Loucy (cell line): Measurements from ENCODE around the gene HOTAIR.

Experiments
- EZH2phosphoT487 ChIP-seq: fragments of 200-600 bp; IDR thresholded peaks from 2 replicates; pipeline ENCODE4 v1.6.1; 2018; ENCODE audit warnings: antibody characterized with exemption, mild to moderate bottlenecking, moderate library complexity, borderline replicate concordance
- TF ChIP-seq, protein P1 (sequence below): fragments of 200-600 bp; sonication (generic); conservative IDR thresholded peaks from 2 replicates; pipeline ENCODE4 v1.5.1; 2014; ENCODE audit warnings: mild to moderate bottlenecking, antibody characterized with exemption, low read length

DNA sequence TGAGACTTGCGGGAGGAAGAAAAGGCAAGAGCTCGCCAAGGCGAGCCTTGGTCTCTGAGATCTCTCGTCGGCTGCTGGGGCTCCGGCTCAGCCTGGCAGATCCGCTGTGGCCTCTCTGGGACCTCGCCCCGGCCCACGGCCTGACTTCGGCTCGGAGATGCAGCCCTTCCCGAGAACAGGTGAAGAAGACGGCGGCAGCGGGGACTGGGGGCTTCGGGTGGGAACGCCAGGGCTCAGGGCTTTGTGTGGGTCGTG lies 19.2 kb upstream of the HOTAIR start:
- TF ChIP-seq, protein P1, sequence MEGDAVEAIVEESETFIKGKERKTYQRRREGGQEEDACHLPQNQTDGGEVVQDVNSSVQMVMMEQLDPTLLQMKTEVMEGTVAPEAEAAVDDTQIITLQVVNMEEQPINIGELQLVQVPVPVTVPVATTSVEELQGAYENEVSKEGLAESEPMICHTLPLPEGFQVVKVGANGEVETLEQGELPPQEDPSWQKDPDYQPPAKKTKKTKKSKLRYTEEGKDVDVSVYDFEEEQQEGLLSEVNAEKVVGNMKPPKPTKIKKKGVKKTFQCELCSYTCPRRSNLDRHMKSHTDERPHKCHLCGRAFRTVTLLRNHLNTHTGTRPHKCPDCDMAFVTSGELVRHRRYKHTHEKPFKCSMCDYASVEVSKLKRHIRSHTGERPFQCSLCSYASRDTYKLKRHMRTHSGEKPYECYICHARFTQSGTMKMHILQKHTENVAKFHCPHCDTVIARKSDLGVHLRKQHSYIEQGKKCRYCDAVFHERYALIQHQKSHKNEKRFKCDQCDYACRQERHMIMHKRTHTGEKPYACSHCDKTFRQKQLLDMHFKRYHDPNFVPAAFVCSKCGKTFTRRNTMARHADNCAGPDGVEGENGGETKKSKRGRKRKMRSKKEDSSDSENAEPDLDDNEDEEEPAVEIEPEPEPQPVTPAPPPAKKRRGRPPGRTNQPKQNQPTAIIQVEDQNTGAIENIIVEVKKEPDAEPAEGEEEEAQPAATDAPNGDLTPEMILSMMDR: no peak
- TF ChIP-seq EZH2phosphoT487: no peak
